Panc1 (cell line): ENCODE measurements around the gene RAX2. TPM values are rescaled to one million over a fixed set of nuclear protein-coding genes. Genes with fewer than 3 reads are reported as not detected.

Source experiments
- ATAC-seq: fragments of 200-7000 bp; cut with Tn5 transposase; 2 replicates; pipeline ENCODE4 v1.9.1; 2020; ENCODE audit warnings: mild to moderate bottlenecking, moderate library complexity
- BruUV-seq: library from RNA; stranded (reverse); fragments of 400-500 nt; replicated peaks from 2 replicates; lab custom pipeline; 2021; lab: Mats Ljungman, UMichigan
- CTCF ChIA-PET: fragments of 300-600 bp; sonication (Branson Sonifier 250); formaldehyde crosslinking; loops from one replicate; lab custom pipeline; 2022; ENCODE audit warnings: antibody characterized with exemption; lab: Charles Lee
- POLR2A ChIA-PET: fragments of 300-600 bp; sonication (Branson Sonifier 250); formaldehyde crosslinking; loops from one replicate; lab custom pipeline; 2022; ENCODE audit warnings: antibody characterized with exemption; lab: Charles Lee
- DNase-seq: peaks from one replicate; pipeline ENCODE4 v3.0.0-alpha.2; 2010; ENCODE audit warnings: low read depth, low spot score
- H3K27ac ChIP-seq: 2 replicates; pipeline ENCODE4 v1.5.1; 2011; ENCODE audit warnings: mild to moderate bottlenecking, low read length, inconsistent platforms
- H3K27me3 ChIP-seq: fragments of 200-500 bp; sonication (Bioruptor generic); 2 replicates; pipeline ENCODE4 v1.6.0; 2014; ENCODE audit warnings: low read length, inconsistent platforms; ENCODE audit not compliant: control insufficient read depth, insufficient read depth
- H3K36me3 ChIP-seq: fragments of 200-500 bp; sonication (Bioruptor generic); 2 replicates; pipeline ENCODE4 v1.5.1; 2014; ENCODE audit warnings: inconsistent platforms, mild to moderate bottlenecking, low read length, moderate library complexity; ENCODE audit not compliant: control insufficient read depth, insufficient read depth
- H3K4me1 ChIP-seq: 2 replicates; pipeline ENCODE4 v1.5.1; 2011; ENCODE audit warnings: inconsistent platforms, mild to moderate bottlenecking, low read length, moderate library complexity; ENCODE audit not compliant: control insufficient read depth, insufficient read depth
- H3K4me3 ChIP-seq, 2 experiments: 2 replicates each; pipeline ENCODE4 v1.5.1; 2011 to 2012; ENCODE audit warnings: low read depth in 2 of 2, low read length in 2 of 2, mild to moderate bottlenecking in 2 of 2, inconsistent platforms in 1 of 2, moderate library complexity in 1 of 2
- H3K9me3 ChIP-seq: fragments of 200-500 bp; sonication (Bioruptor generic); 2 replicates; pipeline ENCODE4 v1.5.1; 2014; ENCODE audit warnings: low read depth, mild to moderate bottlenecking, inconsistent platforms, low read length, moderate library complexity; ENCODE audit not compliant: control insufficient read depth, insufficient read depth
- POLR2AphosphoS5 ChIP-seq: IDR thresholded peaks from 2 replicates; pipeline ENCODE4 v1.6.1; 2012; ENCODE audit warnings: mild to moderate bottlenecking, low read depth, low read length, moderate library complexity
- SIN3A ChIP-seq: IDR thresholded peaks from 2 replicates; pipeline ENCODE4 v1.6.1; 2012; ENCODE audit warnings: low read depth, mild to moderate bottlenecking, low read length, moderate library complexity, borderline replicate concordance; ENCODE audit not compliant: insufficient read depth
- TCF7L2 ChIP-seq: IDR thresholded peaks from 2 replicates; pipeline ENCODE4 v1.6.1; 2011; ENCODE audit warnings: mild to moderate bottlenecking, low read depth, low read length, inconsistent platforms
- in situ Hi-C: cut with HindIII; loops from 2 replicates; pipeline ENCODE4 v1.10.0; 2016; ENCODE audit warnings: low sequenced_read_pairs, low pct_unique_long_range_greater_than_20kb
- intact Hi-C: fragments of 100-400 bp; cut with micrococcal nuclease; formaldehyde crosslinking; loops from one replicate; pipeline ENCODE4 v1.10.0; 2022; ENCODE audit not compliant: unreplicated experiment
- total RNA-seq: library from RNA; stranded (reverse); gene quantifications from one replicate; pipeline ENCODE4 v1.2.1, GENCODE V29; 2021; ENCODE audit not compliant: unreplicated experiment
- TF ChIP-seq, protein P1 (sequence below), 2 experiments: IDR thresholded peaks; 2 replicates each; pipeline ENCODE4 v1.6.1; 2011 to 2012; ENCODE audit warnings: low read depth in 2 of 2, control low read depth in 1 of 2, low read length in 1 of 2, mild to moderate bottlenecking in 1 of 2, moderate library complexity in 1 of 2; ENCODE audit not compliant: insufficient read depth in 1 of 2
- TF ChIP-seq, protein P2 (sequence below): fragments of 450-650 bp; IDR thresholded peaks from 2 replicates; pipeline ENCODE4 v1.5.1; 2017; ENCODE audit warnings: mild to moderate bottlenecking

The RAX2 gene
- total RNA-seq, 1 experiment from 2014 or later: not detected

DNA sequence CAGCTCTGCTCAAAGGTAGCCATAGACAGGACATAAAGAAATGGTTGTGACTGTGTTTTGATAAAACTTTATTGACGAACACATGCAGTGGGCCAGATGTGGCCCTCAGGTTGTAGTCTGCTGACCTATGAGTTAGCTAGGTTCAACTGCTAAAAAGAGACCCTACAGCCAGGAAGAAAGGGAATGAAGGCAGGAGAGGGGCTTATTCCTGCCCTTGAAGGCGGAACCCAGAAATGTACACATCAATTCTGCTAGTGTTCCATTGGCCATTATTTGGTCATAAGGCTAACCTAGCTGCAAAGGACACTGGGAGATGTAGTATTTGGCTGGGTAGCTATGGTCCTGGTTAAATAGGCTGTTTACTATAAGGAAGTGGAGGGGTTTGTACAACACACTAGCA lies 28.5 kb downstream of the RAX2 start:
- ATAC-seq (peak; percentile 79), DNase-seq (no peak)
- ChIA-PET POLR2A (interaction anchor here (0.6 kb wide), 1 partner anchor 168 kb away, joined by 7 read pairs; no protein-coding TSS in a partner anchor), CTCF (no interaction called here)
- Histone ChIP-seq H3K27ac (no peak overlapping the region), H3K4me1 (no peaks in the 10 kb centered on the region), H3K27me3 (no peaks in the 10 kb centered on the region), H3K4me3 (no peak overlapping the region), H3K9me3 (no peaks in the 10 kb centered on the region), H3K36me3 (no peaks in the 10 kb centered on the region)
- TF ChIP-seq POLR2AphosphoS5 (no peak), SIN3A (no peak), TCF7L2 (no peak)
- TF ChIP-seq, protein P1, sequence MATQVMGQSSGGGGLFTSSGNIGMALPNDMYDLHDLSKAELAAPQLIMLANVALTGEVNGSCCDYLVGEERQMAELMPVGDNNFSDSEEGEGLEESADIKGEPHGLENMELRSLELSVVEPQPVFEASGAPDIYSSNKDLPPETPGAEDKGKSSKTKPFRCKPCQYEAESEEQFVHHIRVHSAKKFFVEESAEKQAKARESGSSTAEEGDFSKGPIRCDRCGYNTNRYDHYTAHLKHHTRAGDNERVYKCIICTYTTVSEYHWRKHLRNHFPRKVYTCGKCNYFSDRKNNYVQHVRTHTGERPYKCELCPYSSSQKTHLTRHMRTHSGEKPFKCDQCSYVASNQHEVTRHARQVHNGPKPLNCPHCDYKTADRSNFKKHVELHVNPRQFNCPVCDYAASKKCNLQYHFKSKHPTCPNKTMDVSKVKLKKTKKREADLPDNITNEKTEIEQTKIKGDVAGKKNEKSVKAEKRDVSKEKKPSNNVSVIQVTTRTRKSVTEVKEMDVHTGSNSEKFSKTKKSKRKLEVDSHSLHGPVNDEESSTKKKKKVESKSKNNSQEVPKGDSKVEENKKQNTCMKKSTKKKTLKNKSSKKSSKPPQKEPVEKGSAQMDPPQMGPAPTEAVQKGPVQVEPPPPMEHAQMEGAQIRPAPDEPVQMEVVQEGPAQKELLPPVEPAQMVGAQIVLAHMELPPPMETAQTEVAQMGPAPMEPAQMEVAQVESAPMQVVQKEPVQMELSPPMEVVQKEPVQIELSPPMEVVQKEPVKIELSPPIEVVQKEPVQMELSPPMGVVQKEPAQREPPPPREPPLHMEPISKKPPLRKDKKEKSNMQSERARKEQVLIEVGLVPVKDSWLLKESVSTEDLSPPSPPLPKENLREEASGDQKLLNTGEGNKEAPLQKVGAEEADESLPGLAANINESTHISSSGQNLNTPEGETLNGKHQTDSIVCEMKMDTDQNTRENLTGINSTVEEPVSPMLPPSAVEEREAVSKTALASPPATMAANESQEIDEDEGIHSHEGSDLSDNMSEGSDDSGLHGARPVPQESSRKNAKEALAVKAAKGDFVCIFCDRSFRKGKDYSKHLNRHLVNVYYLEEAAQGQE (IDR thresholded peaks at IDR 0.05; ENCODE audit: insufficient read depth in 1 of 2, low read depth in 2 of 2, low read length in 1 of 2): no peak
- TF ChIP-seq, protein P2, sequence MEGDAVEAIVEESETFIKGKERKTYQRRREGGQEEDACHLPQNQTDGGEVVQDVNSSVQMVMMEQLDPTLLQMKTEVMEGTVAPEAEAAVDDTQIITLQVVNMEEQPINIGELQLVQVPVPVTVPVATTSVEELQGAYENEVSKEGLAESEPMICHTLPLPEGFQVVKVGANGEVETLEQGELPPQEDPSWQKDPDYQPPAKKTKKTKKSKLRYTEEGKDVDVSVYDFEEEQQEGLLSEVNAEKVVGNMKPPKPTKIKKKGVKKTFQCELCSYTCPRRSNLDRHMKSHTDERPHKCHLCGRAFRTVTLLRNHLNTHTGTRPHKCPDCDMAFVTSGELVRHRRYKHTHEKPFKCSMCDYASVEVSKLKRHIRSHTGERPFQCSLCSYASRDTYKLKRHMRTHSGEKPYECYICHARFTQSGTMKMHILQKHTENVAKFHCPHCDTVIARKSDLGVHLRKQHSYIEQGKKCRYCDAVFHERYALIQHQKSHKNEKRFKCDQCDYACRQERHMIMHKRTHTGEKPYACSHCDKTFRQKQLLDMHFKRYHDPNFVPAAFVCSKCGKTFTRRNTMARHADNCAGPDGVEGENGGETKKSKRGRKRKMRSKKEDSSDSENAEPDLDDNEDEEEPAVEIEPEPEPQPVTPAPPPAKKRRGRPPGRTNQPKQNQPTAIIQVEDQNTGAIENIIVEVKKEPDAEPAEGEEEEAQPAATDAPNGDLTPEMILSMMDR: no peak
- in situ Hi-C loops (no loop called here), intact Hi-C loops (no loop called here)
- BruUV-seq: no TSS peak

DNA sequence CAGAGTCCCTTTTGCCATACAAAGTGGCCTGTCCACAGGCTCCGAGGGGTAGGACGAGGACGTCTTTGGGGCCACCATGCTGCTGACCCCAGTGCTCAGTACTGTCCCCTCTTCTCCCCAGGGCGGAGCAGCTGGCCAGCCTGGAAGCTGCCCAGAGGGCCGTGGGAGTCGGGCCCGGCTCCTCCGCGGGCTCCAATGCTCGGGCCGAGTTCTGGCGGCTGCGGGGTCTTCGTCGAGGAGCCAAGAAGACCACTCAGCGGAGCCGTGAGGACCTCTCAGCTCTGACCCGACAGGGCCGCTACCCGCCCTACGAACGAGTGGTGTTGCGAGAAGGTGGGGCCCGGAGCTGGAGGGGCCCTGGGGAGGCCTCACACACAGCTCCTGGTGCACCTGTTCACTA lies 31.6 kb downstream of the RAX2 start:
- in situ Hi-C loops: no loop called here
- Histone ChIP-seq H3K27me3 (no peaks in the 10 kb centered on the region), H3K36me3 (no peaks in the 10 kb centered on the region), H3K27ac (no peak overlapping the region), H3K9me3 (no peaks in the 10 kb centered on the region), H3K4me1 (no peaks in the 10 kb centered on the region), H3K4me3 (no peak overlapping the region)
- no TSS peak for BruUV-seq
- TF ChIP-seq TCF7L2 (no peak), POLR2AphosphoS5 (no peak)
- TF ChIP-seq, protein P2: no peak
- DNase-seq: no peak
- POLR2A ChIA-PET: no interaction called here
- CTCF ChIA-PET: no interaction called here
- intact Hi-C loops: no loop called here
- no peak for ATAC-seq
